ENCODE data around the gene ANO9.
A peak's percentile ranks its signal among the peaks of the same experiment; 100 is the strongest.

DNA sequence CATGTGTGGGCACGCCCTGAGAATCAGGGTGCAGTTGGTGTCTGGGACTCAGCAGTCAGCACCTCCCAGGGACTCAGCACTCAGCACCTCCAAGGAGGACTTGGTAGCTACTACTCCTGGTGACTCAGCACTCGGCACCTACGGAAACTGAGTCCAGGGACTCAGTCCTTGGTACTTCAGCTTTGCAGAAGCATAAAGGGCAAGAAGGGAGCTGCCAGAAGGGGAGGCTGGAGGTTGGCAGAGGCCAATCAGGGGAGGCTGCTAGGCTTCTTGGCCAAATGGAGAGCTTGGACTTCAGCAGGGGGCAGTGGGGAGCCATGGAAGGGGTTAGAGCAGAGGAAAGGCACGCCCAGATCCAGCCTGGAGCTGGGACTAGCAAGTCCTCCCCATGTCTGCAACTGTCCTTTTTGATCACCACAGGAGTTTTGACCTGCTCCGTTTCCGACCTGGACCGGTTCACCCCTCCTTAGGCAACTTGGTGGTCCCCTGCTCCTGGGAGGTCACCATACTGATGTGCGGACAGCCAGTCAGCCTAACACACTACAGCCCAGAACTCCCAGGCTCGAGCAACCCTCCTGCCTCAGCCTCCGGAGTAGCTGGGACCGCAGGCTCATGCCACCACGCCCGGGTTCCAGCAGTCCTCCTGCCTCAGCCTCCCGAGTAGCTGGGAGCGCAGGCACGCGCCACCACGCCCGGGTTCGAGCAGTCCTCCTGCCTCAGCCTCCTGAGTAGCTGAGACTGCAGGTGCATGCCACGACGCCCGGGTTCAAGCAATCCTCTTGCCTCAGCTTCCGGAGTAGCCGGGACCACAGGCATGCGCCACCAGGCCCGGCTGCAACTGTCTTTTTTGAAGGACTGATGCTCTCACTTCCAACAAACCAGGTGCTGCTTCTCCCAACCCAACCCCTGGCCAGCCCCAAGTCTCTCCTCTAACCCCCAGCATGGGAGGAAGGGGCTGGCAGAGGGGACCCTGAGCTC is 1.5 kb downstream of the ANO9 start:
- TF ChIP-seq, protein P1, sequence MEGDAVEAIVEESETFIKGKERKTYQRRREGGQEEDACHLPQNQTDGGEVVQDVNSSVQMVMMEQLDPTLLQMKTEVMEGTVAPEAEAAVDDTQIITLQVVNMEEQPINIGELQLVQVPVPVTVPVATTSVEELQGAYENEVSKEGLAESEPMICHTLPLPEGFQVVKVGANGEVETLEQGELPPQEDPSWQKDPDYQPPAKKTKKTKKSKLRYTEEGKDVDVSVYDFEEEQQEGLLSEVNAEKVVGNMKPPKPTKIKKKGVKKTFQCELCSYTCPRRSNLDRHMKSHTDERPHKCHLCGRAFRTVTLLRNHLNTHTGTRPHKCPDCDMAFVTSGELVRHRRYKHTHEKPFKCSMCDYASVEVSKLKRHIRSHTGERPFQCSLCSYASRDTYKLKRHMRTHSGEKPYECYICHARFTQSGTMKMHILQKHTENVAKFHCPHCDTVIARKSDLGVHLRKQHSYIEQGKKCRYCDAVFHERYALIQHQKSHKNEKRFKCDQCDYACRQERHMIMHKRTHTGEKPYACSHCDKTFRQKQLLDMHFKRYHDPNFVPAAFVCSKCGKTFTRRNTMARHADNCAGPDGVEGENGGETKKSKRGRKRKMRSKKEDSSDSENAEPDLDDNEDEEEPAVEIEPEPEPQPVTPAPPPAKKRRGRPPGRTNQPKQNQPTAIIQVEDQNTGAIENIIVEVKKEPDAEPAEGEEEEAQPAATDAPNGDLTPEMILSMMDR (IDR thresholded peaks at IDR 0.05), result peak in 2 of 12 donors; percentile 6 to 13
- TF ChIP-seq POLR2A (IDR thresholded peaks at IDR 0.05), result no peak

Measured in heart left ventricle (tissue), 13 donors.